HCT116 (cell line): ENCODE results near the gene TBC1D16.

ENCODE experiments used
- CTCF ChIP-seq, 3 experiments: fragments of 200-600 bp in 1 of 3; sonication (generic) in 1 of 3; IDR thresholded peaks in 2 of 3; conservative IDR thresholded peaks in 1 of 3; 2 replicates each; pipeline ENCODE4 v1.5.1; 2012 to 2017; ENCODE audit warnings: low read depth in 2 of 3, low read length in 2 of 3, antibody characterized with exemption in 1 of 3, borderline replicate concordance in 1 of 3, control low read depth in 1 of 3, mild to moderate bottlenecking in 1 of 3, mixed read lengths in 1 of 3, mixed run types in 1 of 3, moderate library complexity in 1 of 3; ENCODE audit not compliant: insufficient read depth in 1 of 3
- EZH2 ChIP-seq: fragments of 200-600 bp; sonication (generic); IDR thresholded peaks from 2 replicates; pipeline ENCODE4 v1.6.1; 2017; ENCODE audit warnings: antibody characterized with exemption, mixed run types
- EZH2phosphoT487 ChIP-seq: fragments of 200-600 bp; IDR thresholded peaks from 2 replicates; pipeline ENCODE4 v1.6.1; 2018; ENCODE audit warnings: antibody characterized with exemption, borderline replicate concordance
- MAX ChIP-seq: IDR thresholded peaks from 2 replicates; pipeline ENCODE4 v1.6.1; 2012
- POLR2A ChIP-seq: IDR thresholded peaks from 2 replicates; pipeline ENCODE4 v1.7.0; 2011; ENCODE audit warnings: borderline replicate concordance; ENCODE audit not compliant: insufficient read depth, insufficient read length; ENCODE audit errors: extremely low read depth
- REST ChIP-seq: IDR thresholded peaks from 2 replicates; pipeline ENCODE4 v1.6.1; 2012; ENCODE audit warnings: low read depth
- SIN3A ChIP-seq: IDR thresholded peaks from 2 replicates; pipeline ENCODE4 v1.6.1; 2012; ENCODE audit warnings: low read depth
- TCF7L2 ChIP-seq: IDR thresholded peaks from 2 replicates; pipeline ENCODE4 v1.7.0; 2011; ENCODE audit warnings: borderline replicate concordance, inconsistent platforms; ENCODE audit not compliant: insufficient read depth, insufficient read length; ENCODE audit errors: extremely low read depth
- YY1 ChIP-seq: IDR thresholded peaks from 2 replicates; pipeline ENCODE4 v1.6.1; 2011; ENCODE audit warnings: low read length, low read depth, moderate library complexity, mild to moderate bottlenecking; ENCODE audit not compliant: insufficient replicate concordance; ENCODE audit errors: extremely low read depth

GRCh38 chr17:80033840-80034239, 1.8 kb downstream of the TBC1D16 start:
- TF ChIP-seq POLR2A (no peak), SIN3A (no peak), CTCF (IDR thresholded peaks at IDR 0.05 in 2 of 3, conservative IDR thresholded peaks at IDR 0.05 in 1 of 3; ENCODE audit: borderline replicate concordance in 1 of 3, insufficient read depth in 1 of 3, low read depth in 2 of 3, low read length in 2 of 3) (no peak), REST (no peak), YY1 (no peak), EZH2phosphoT487 (no peak), TCF7L2 (no peak), MAX (no peak), EZH2 (no peak)
